ENCODE results near the gene MICA.
"Not testable (repeated sequence)": the region's sequence is repeated elsewhere in the genome, so short reads cannot be mapped to it uniquely, and the experiment has no call there.

The MICA gene

GRCh38 chr6:31383149-31383548 is 20.2 kb upstream of the MICA start:
- DNase-seq, result no peak

GRCh38 chr6:31385041-31385440 is 18.4 kb upstream of the MICA start:
- DNase-seq, result no peak

GRCh38 chr6:31386099-31386498 is 17.3 kb upstream of the MICA start:
- DNase-seq, result no peak

GRCh38 chr6:31386977-31387376 is 16.4 kb upstream of the MICA start:
- no peak for DNase-seq

- not testable (repeated sequence) for DNase-seq
Observed at GRCh38 chr6:31388916-31389801, 14.2 kb upstream of the MICA start.

- not testable (repeated sequence) for DNase-seq
Observed at GRCh38 chr6:31389802-31390132, 13.6 kb upstream of the MICA start.

- no peak for DNase-seq
Observed at GRCh38 chr6:31393932-31394331, 9.5 kb upstream of the MICA start.

GRCh38 chr6:31394381-31394780 is 9.0 kb upstream of the MICA start:
- no peak for DNase-seq

- no peak for DNase-seq
Observed at GRCh38 chr6:31395832-31396231, 7.6 kb upstream of the MICA start.

GRCh38 chr6:31396422-31397152 is 6.8 kb upstream of the MICA start:
- peak; percentile 82 for DNase-seq

- not testable (repeated sequence) for DNase-seq
Observed at GRCh38 chr6:31397153-31397499, 6.3 kb upstream of the MICA start.

- no peak for DNase-seq
Observed at GRCh38 chr6:31397901-31398525, 5.4 kb upstream of the MICA start.

GRCh38 chr6:31399589-31400466 is 3.6 kb upstream of the MICA start:
- peak; percentile 41 for DNase-seq

GRCh38 chr6:31400467-31401289 is 2.7 kb upstream of the MICA start:
- DNase-seq, result peak; percentile 70

GRCh38 chr6:31401403-31401802 is 2.0 kb upstream of the MICA start:
- DNase-seq, result no peak

GRCh38 chr6:31402324-31403282 is 792 bp upstream of the MICA start:
- DNase-seq, result no peak

- not testable (repeated sequence) for DNase-seq
Observed at GRCh38 chr6:31404061-31404364, 618 bp downstream of the MICA start.

GRCh38 chr6:31405996-31406395 is 2.6 kb downstream of the MICA start:
- no peak for DNase-seq

- DNase-seq, result no peak
Observed at GRCh38 chr6:31407699-31408098, 4.3 kb downstream of the MICA start.

GRCh38 chr6:31412506-31412905 is 9.1 kb downstream of the MICA start:
- no peak for DNase-seq

All from activated CD4-positive, alpha-beta T cell treated with anti-CD3 and anti-CD28 coated beads for 1 hour (primary cell).